Skin epidermis (tissue), 12 donors: ENCODE measurements around the gene UBXN11.

ENCODE experiments used
- H3K27ac ChIP-seq, 21 experiments: fragments of 200-600 bp; sonication (generic) in 11 of 21; one replicate each; pipeline ENCODE4 v1.5.0; 2020; ENCODE audit warnings: mild to moderate bottlenecking in 3 of 21, inconsistent platforms in 2 of 21, moderate library complexity in 2 of 21
- H3K4me3 ChIP-seq, 7 experiments: fragments of 200-600 bp; sonication (generic) in 2 of 7; one replicate each; pipeline ENCODE4 v1.5.0; 2020; ENCODE audit warnings: inconsistent platforms in 2 of 7, mild to moderate bottlenecking in 2 of 7, moderate library complexity in 1 of 7

Gene UBXN11

DNA sequence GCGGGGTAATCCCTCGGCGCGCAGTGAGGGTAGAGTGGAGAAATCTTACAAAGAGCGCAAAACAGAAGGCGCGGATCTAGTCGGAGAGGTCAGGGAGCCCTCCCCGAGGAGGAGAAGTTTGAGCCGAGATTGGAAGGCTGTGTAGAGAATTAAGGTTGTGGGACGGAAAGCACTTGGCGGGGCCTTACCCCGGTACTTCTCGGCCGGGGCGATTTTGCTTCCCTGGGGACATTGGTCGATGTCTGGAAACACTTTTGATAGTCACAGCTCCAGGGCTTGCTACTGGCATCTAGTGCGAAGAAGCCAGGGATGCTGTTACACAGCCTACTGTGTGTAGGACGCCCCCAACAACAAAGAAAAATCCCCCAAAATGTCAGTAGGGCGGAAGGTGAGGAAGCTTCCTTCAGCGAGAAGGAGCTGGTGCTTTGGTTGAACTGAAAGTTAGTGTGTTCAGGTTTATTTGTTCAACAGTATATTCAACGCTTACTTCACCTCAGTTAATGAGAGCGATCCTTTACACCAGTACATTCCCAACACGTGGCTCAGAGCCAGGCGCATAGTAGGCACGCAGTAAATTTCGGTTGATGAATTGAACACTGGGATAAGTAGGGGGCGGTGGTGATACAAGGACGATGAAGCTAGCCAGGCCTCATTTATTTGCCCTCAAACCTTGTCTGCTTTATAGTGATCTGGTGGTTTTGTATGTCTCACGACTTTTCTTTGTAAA, 71.6 kb downstream of the UBXN11 start:
- Histone ChIP-seq H3K27ac (peak overlapping the region; percentile 16 to 92 (median 84)), H3K4me3 (peak overlapping the region; percentile 46 to 83 (median 71))

DNA sequence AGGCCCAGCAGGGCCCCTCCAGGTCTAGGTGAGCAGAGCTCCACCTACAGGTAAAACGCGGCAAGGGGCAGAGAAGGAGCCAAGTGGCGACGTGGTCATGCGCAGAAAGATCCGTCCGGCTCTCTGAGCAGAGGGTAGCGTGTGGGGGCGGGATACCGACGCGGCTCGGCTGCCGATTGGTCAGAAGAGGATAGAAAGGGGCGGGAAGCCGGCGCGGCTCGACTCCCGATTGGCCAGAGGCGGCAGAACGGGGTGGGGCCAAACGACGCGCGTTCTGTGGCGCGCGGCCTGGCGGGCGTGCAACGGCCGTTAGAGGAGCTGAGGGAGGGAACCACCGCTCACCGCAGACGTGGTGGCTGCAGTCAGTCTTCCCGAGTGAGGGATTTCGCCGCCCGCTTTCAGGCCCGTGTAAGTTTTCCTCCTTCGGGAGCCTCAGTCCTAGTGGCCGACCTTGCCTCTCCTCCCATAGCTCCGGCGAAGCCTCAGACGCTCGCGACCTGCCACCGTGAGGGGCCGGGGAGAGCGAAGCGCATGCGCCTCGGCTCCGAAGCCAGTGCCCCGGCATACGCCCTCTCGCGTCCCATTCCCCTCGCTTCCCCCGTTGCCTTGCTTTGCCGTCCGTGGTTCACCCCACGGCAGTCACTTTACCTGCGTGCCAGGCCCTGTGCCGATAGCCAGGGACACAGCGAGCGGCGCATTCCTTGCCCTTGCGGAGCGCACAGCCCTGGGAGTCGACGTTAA, 72.4 kb downstream of the UBXN11 start, which contains the start of gene CEP85:
Gene CEP85, plus strand, starts transcription at position 298 of the 741 bp plus-strand sequence. CDS start 5,584 bp downstream, outside the sequence.
- H3K4me3 ChIP-seq = peak within 1 kb of the TSS; percentile 46 to 83 (median 71)
- peak within 1 kb of the TSS; percentile 16 to 92 (median 84) for H3K27ac ChIP-seq
